T-helper 2 cell treated with Interferon-gamma antibody and Interleukin-4, amounts not matched to agents 5 μg/mL and 100 μg/mL, for 36 hours (primary cell): Measurements from ENCODE around the gene MARK3.

ENCODE experiments used
- DNase-seq: peaks from one replicate; pipeline ENCODE4 v3.0.0; 2021; ENCODE audit warnings: low spot score
- H3K27ac Mint-ChIP-seq: one replicate; pipeline ENCODE4 v1.8.0; 2021; ENCODE audit warnings: mild to moderate bottlenecking, mixed read lengths
- H3K27me3 Mint-ChIP-seq: one replicate; pipeline ENCODE4 v1.8.0; 2021; ENCODE audit warnings: low read depth, mixed read lengths
- H3K36me3 Mint-ChIP-seq: one replicate; pipeline ENCODE4 v1.8.0; 2021; ENCODE audit warnings: low read depth, mixed read lengths
- H3K4me1 Mint-ChIP-seq: one replicate; pipeline ENCODE4 v1.8.0; 2021; ENCODE audit warnings: low read depth, mixed read lengths
- H3K4me3 Mint-ChIP-seq: one replicate; pipeline ENCODE4 v1.8.0; 2022; ENCODE audit warnings: mild to moderate bottlenecking, moderate library complexity, mixed read lengths
- H3K9me3 Mint-ChIP-seq: one replicate; pipeline ENCODE4 v1.8.0; 2021; ENCODE audit warnings: mixed read lengths

The MARK3 gene

GRCh38 chr14:103517721-103518421, 132.7 kb downstream of the MARK3 start:
- no peaks in the 10 kb centered on the region for H3K36me3 Mint-ChIP-seq
- no peak overlapping the region for H3K27ac Mint-ChIP-seq

GRCh38 chr14:103518422-103519042, 133.3 kb downstream of the MARK3 start:
- no peak overlapping the region for H3K4me3 Mint-ChIP-seq

More at GRCh38 chr14:103517721-103518421, 132.7 kb downstream of the MARK3 start:
- no peak for DNase-seq
- H3K9me3 Mint-ChIP-seq: no peaks in the 10 kb centered on the region
- H3K4me3 Mint-ChIP-seq: no peak overlapping the region
- H3K27me3 Mint-ChIP-seq: peaks cover 2% of the 10 kb centered on the region
- peaks cover 9% of the 10 kb centered on the region for H3K4me1 Mint-ChIP-seq

GRCh38 chr14:103519043-103519836, 134.0 kb downstream of the MARK3 start:
- Mint-ChIP-seq H3K9me3 (no peaks in the 10 kb centered on the region), H3K4me1 (peaks cover 9% of the 10 kb centered on the region), H3K4me3 (peak overlapping the region; percentile 45), H3K27me3 (peaks cover 13% of the 10 kb centered on the region), H3K27ac (no peak overlapping the region), H3K36me3 (no peaks in the 10 kb centered on the region)
- no peak for DNase-seq

More at GRCh38 chr14:103518422-103519042, 133.3 kb downstream of the MARK3 start:
- DNase-seq: no peak
- Mint-ChIP-seq H3K4me1 (peaks cover 9% of the 10 kb centered on the region), H3K27ac (no peak overlapping the region), H3K9me3 (no peaks in the 10 kb centered on the region), H3K27me3 (peaks cover 6% of the 10 kb centered on the region), H3K36me3 (no peaks in the 10 kb centered on the region)

- Mint-ChIP-seq H3K4me3 (no peak overlapping the region), H3K27ac (no peak overlapping the region), H3K4me1 (peaks cover 9% of the 10 kb centered on the region), H3K36me3 (no peaks in the 10 kb centered on the region), H3K27me3 (peaks cover 18% of the 10 kb centered on the region), H3K9me3 (no peaks in the 10 kb centered on the region)
- DNase-seq: no peak
These were observed 134.6 kb downstream of the MARK3 start for GRCh38 chr14:103519837-103520212.

- H3K27me3 Mint-ChIP-seq: peaks cover 18% of the 10 kb centered on the region
- H3K9me3 Mint-ChIP-seq: no peaks in the 10 kb centered on the region
- no peak overlapping the region for H3K4me3 Mint-ChIP-seq
- no peak overlapping the region for H3K27ac Mint-ChIP-seq
- no peaks in the 10 kb centered on the region for H3K36me3 Mint-ChIP-seq
- H3K4me1 Mint-ChIP-seq: peaks cover 9% of the 10 kb centered on the region
- DNase-seq: no peak
These were observed 135.0 kb downstream of the MARK3 start for GRCh38 chr14:103520269-103520656.

- peaks cover 9% of the 10 kb centered on the region for H3K4me1 Mint-ChIP-seq
- peak overlapping the region; percentile 36 for H3K4me3 Mint-ChIP-seq
- peak; percentile 62 for DNase-seq
- no peak overlapping the region for H3K27ac Mint-ChIP-seq
- no peaks in the 10 kb centered on the region for H3K36me3 Mint-ChIP-seq
- H3K27me3 Mint-ChIP-seq: peaks cover 18% of the 10 kb centered on the region
- no peaks in the 10 kb centered on the region for H3K9me3 Mint-ChIP-seq
These were observed 135.6 kb downstream of the MARK3 start for GRCh38 chr14:103520657-103521437.

- H3K27ac Mint-ChIP-seq: no peak overlapping the region
- DNase-seq: no peak
- peaks cover 18% of the 10 kb centered on the region for H3K27me3 Mint-ChIP-seq
- no peaks in the 10 kb centered on the region for H3K9me3 Mint-ChIP-seq
- peaks cover 9% of the 10 kb centered on the region for H3K4me1 Mint-ChIP-seq
- H3K36me3 Mint-ChIP-seq: no peaks in the 10 kb centered on the region
- H3K4me3 Mint-ChIP-seq: no peak overlapping the region
These were observed 136.3 kb downstream of the MARK3 start for GRCh38 chr14:103521438-103521950.

- H3K27ac Mint-ChIP-seq: no peak overlapping the region
- H3K9me3 Mint-ChIP-seq: no peaks in the 10 kb centered on the region
- peaks cover 11% of the 10 kb centered on the region for H3K4me1 Mint-ChIP-seq
- no peak overlapping the region for H3K4me3 Mint-ChIP-seq
- H3K27me3 Mint-ChIP-seq: peaks cover 18% of the 10 kb centered on the region
- H3K36me3 Mint-ChIP-seq: no peaks in the 10 kb centered on the region
- no peak for DNase-seq
These were observed 136.8 kb downstream of the MARK3 start for GRCh38 chr14:103521951-103522563.

GRCh38 chr14:103522649-103523574, 137.7 kb downstream of the MARK3 start, which contains the start of gene CKB:
CKB (minus strand) TSS chr14:103522830; CDS start chr14:103522493, 337 bp downstream.
- Mint-ChIP-seq H3K9me3 (no peaks in the 10 kb centered on the region), H3K4me1 (peaks cover 16% of the 10 kb centered on the region), H3K36me3 (no peaks in the 10 kb centered on the region), H3K27ac (no peak within 1 kb of the TSS), H3K27me3 (peaks cover 18% of the 10 kb centered on the region), H3K4me3 (peak within 1 kb of the TSS; percentile 24)
- peak; percentile 29 for DNase-seq

- Mint-ChIP-seq H3K36me3 (no peaks in the 10 kb centered on the region), H3K4me3 (peak overlapping the region; percentile 24), H3K9me3 (no peaks in the 10 kb centered on the region), H3K4me1 (peaks cover 16% of the 10 kb centered on the region), H3K27me3 (peaks cover 18% of the 10 kb centered on the region), H3K27ac (no peak overlapping the region)
- no peak for DNase-seq
These were observed 138.3 kb downstream of the MARK3 start for GRCh38 chr14:103523575-103523954.

GRCh38 chr14:103524002-103524935, 139.1 kb downstream of the MARK3 start:
- peaks cover 18% of the 10 kb centered on the region for H3K27me3 Mint-ChIP-seq
- no peak for DNase-seq
- peaks cover 10% of the 10 kb centered on the region for H3K4me1 Mint-ChIP-seq
- H3K4me3 Mint-ChIP-seq: peak overlapping the region; percentile 24
- no peak overlapping the region for H3K27ac Mint-ChIP-seq
- H3K36me3 Mint-ChIP-seq: no peaks in the 10 kb centered on the region
- H3K9me3 Mint-ChIP-seq: no peaks in the 10 kb centered on the region
